GM21737 (cell line): ENCODE data around the gene DLG4.

Experiments used
- ATAC-seq: cut with Tn5 transposase; IDR thresholded peaks from one replicate; pipeline ENCODE4 v1.9.1; 2021; ENCODE audit warnings: mild to moderate bottlenecking, moderate library complexity; ENCODE audit not compliant: unreplicated experiment

The DLG4 gene

GRCh38 chr17:7219812-7220592, at the start of gene DLG4, which contains the start of gene ACADVL:
TSS of gene DLG4 (minus strand) at chr17:7219836.
TSS of gene ACADVL (plus strand) at chr17:7219938. CDS start at chr17:7219985, 47 bp downstream.
- ATAC-seq = peak; percentile 52

- ATAC-seq = no peak
These were observed 47.1 kb upstream of the DLG4 start for GRCh38 chr17:7266784-7267183.

DNA sequence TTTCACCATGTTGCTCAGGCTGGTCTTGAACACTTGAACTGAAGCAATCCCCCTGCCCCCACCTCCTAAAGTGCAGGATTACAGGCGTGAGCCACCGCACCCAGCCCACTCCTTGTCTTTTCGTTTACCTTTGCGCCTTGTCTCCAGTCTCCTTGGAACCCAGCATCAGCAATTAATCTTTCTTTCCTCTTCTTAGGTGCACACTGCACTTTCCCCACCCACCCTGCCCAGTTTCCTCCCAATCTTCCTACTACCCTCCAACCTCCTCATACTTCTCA, 44.1 kb upstream of the DLG4 start:
- no peak for ATAC-seq

GRCh38 chr17:7262935-7263800, 43.5 kb upstream of the DLG4 start:
- ATAC-seq = no peak

DNA sequence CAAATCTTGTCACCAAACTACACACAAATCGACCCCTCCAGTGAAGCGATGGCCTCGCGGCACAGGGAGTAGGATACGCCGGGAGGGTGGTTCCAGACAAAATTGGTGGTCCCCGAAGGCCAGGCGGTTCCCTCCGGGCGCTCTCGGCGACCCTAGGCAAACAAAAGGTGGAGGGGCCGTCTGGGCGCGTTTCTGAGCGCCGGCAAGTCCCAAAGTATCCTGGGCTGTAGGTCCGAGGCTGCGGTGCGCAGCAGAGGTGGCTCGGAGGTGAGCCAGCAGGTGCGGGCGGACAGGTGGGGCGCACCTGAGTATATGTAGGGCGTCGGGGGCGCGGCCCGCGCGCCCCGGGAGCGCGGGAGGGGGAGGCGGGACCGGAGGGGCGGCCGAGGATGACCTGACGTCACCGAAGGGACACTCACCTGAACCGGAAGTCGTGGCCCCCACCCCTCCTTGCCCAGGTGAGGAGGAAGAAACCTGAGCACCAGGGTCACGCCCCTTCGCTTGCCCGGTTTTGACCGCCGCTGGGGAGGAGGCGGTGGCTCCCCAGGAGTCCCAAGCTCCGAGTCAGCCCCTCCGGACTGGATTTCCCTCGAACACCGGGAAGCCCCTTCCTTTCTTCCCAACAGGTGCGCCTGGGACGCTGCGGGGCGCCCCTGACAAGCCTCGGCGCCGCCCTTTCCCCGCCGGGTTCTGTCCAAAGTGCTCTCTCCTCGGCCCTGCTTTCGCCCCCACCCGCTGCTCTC, 42.7 kb upstream of the DLG4 start, which contains the start of gene CLDN7:
TSS of gene CLDN7 (minus strand) at position 287 of the 743 bp plus-strand sequence. CDS start 435 bp downstream, outside the sequence.
- no peak for ATAC-seq

GRCh38 chr17:7261379-7262191, 41.9 kb upstream of the DLG4 start:
- ATAC-seq = no peak

DNA sequence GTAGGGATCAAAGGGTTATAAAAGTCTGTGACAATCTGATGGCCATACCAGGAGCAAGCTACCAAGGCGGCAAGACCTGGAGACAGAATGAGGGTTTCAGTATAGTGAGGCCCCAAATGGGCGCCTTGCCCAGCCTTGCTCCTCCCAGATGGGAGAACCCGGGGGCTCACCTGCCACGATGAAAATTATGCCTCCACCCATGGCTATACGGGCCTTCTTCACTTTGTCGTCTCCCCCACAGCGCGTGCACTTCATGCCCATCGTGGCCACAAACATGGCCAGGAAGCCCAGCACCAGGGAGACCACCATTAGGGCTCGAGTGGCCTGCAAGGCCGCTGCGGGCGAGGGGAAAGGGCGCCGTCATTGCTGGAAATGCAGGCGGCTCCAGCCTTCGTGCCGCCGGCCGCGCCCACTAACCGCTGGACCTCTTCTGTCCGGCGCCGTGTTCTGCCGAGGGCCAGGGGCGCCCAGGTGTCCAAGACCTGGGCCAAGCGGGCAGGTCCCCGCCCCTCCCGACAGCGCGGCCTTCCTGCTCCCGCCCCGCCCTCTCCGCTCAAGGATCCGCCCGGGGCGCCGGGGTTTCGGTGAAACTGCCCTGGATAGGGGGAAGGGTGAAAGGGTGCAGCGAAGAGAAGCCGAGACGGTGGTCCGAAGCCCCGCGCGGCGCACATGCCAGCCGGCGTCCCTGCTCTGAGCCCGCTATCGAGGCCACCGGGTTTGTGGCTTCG, 41.2 kb upstream of the DLG4 start:
- ATAC-seq = no peak

- ATAC-seq = no peak
These were observed 40.5 kb upstream of the DLG4 start for GRCh38 chr17:7260151-7260550.

DNA sequence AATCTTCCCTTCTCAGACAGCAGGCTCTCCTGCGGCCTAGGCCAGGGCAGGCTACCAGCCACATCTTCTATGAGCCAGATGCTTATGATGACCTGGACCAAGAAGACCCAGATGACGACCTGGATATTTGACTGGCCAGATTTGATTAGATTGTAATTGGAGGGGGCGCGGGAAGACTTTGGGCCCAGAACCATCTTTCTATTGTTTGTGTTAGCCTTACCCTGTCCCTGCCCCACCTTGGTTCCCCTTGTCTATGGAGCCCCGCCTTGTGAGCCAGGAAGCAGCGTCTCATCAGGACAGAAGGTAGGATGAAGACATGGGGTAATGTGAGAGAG, 39.9 kb upstream of the DLG4 start:
- no peak for ATAC-seq

- no peak for ATAC-seq
These were observed 39.3 kb upstream of the DLG4 start for GRCh38 chr17:7258731-7259554.

- no peak for ATAC-seq
These were observed 37.3 kb upstream of the DLG4 start for GRCh38 chr17:7256766-7257456.

DNA sequence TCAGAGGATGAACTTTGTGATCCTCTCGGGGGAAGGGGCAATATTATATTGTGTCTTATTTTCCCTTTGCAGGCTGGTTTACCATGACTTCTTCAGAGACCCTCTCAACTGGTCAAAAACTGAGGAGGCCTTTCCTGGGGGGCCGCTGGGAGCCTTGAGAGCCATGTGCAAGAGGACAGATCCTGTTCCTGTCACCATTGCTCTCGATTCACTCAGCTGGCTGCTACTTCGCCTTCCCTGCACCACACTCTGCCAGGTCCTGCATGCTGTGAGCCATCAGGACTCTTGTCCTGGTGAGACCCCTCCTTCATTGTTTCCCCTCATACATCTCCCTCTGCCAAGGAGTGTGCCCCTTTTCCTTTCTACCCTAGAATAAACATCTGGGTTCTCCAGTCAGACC, 34.9 kb upstream of the DLG4 start:
- no peak for ATAC-seq

- ATAC-seq = no peak
These were observed 33.4 kb upstream of the DLG4 start for GRCh38 chr17:7253082-7253481.

DNA sequence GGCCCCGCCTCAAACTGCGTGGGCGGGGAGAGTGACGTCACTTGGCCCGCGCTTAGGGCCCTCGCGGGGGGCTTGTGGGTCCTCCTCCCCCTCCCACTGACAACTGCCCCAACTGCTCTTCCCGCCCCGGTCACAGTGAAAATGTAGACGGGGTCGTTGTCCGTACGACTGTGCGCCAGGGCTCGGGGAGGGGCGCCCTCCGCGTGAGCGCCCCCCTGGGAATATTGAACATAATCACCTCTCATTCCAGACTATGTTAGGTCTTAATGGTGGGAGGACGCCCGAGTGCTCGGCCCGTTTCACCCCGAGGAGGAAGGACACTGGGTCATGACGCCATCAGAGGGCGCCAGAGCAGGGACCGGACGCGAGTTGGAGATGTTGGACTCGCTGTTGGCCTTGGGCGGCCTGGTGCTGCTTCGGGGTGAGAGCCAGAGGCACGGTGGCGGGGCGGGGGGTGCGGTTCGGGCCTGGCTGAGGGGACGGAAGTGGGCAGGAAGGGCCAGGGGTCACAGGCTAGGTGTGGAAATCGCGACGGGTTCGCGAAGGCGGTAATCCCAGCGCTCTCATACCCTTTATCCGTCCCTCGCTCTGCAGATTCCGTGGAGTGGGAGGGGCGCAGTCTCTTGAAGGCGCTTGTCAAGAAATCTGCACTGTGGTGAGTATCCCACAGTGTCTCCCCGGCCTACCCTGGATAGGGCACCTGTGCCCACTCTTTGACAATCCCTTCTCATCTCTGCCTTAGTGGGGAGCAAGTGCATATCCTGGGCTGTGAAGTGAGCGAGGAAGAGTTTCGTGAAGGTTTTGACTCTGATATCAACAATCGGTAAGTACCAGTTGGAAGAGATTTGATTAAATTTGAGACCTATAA, 32.8 kb upstream of the DLG4 start, which contains the start of gene ELP5:
TSS of gene ELP5 (plus strand) at position 40 of the 868 bp plus-strand sequence. CDS start at position 376, 336 bp downstream.
- peak; percentile 41 for ATAC-seq

GRCh38 chr17:7251661-7252175, 32.1 kb upstream of the DLG4 start, which contains the start of gene CTDNEP1:
TSS of gene CTDNEP1 (minus strand) at chr17:7251734. CDS start at chr17:7251296, 438 bp downstream.
- ATAC-seq = peak; percentile 76

DNA sequence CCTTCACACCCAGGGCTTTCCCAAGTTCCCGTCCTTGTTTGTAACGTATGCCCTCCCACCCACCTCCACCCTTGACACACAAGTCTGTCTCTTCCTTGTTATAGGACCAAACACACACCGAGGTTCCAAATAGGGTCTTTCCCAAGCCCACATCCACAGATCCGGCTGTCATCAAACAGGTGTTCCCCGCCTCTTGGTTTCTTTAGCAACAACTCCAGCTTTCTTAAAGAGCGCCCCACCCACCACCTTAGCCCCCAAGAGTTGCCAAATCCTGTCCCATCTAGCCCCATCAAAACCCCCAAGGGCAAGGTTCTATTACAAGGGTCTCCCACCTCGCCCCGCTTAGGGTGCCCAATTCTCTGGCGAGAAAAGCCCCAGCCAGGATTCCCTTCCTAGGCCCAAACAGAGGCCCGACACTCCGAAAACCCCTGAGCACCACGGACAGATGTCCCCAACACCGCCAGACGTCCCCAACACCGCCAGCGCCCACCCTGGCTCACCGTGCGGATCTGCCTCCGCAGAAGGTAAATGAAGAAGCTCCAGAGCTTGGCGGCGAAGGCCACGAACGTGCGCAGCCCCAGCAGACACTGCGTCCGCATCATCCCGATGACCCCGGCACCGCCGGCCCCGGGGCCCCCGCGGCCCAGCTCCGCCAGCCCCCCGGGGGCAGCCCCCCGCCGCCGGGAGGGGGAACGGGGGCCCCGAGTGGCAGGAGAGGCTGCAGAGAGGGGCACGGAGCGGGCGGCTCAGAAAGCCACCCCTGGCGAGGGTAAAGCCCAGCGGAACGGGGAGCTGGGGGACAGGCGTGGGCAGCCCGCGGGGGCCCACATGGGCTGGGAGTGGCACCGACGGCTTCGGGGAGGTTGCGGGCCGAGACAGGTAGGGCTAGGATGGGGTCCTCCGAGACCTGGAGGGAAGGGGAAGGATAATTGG, 31.3 kb upstream of the DLG4 start:
- ATAC-seq = peak; percentile 3
